NCI-H510A (cell line): ENCODE results near the gene STKLD1.
A peak's percentile ranks its signal among the peaks of the same experiment; 100 is the strongest.

Experiments used
- DNase-seq: peaks from one replicate; lab custom pipeline; 2025; lab: John Stamatoyannopoulos, UW

STKLD1 gene

DNA sequence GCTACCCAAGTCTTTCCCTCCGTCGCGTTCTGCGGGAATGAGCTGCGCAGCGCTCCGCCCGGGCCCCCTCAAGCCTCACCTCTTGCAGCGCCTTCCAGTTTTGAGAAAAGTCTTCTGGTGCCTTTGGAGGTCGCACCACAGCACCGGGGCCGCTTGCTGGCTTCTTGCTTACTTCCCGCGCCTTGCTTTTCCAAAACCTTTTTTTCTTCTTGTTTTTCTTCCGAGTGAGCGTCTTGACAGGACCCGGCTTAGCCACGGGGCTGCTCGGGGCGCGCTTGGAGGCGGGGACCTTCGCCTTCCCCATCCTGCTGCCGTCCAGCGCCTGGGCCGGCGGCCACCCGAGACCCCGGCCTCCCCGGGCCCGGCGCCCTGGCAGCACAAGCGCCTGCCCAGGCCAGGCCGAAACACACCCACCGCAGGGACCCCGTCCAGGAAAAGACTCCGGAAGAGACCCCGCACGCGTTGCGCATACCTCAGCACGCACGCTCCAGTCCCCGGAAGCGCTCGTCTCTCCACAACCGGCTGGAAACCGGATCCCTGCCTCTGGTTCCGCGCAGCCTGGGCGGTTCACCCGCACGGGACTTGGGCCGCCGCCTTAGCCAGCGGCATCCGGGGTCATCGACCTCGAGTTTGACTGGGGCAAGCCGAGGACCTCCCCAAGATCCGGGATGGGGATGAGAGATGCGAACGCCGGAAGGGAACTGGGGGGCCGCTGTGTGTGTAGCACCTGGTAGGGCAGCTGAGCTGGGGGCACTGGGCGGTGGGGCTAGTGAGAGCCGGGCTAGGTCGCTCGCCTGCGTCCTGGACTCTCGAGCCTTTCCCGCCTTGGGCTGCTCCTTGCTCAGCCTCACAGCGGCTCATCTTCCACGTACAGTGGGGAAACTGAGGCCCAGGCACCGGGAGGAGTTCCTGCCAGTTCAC, 41.6 kb downstream of the STKLD1 start, which contains the start of gene REXO4:
TSS of gene REXO4 (minus strand) at position 470 of the 921 bp plus-strand sequence. CDS start at position 304, 166 bp downstream.
- peak; percentile 85 for DNase-seq

DNA sequence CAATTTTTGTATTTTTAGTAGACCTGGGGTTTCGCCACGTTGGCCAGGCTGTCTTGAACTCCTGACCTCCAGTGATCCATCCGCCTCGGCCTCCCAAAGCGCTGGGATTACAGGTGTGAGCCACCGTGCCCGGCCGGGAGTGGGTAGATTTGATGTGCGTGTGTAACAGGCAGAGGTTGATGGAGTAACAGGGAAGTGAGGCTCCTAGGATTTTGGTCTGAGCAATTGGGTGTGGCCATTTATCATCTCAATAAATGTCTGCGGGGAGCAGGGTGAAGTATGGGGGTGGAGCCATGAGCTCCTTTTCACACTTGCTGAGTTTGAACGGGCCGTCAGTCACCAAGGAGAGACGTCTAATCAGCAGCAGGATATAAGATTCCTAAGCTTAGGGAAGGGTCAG, 42.8 kb downstream of the STKLD1 start:
- no peak for DNase-seq

DNA sequence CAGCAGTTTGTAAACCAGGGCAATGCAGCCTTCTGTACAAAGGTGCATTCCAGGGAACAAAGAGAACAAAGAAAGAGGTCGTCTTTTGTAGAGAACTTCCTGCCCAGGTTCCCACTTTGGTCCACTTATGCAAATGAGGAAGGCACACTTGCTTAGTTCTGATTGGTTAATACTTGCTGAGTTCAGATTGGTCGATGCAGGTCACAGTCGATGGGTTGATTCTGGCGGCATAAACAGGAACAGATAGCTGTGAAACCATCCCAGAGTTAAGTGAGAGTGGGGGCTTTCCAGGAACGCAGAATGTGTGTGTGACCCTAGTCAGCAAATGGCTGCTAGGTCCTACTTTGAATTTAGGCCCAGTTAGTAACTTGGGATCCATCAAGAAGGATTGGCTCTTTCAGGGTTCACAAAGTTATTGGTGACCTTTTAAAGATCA, 44.2 kb downstream of the STKLD1 start:
- no peak for DNase-seq

DNA sequence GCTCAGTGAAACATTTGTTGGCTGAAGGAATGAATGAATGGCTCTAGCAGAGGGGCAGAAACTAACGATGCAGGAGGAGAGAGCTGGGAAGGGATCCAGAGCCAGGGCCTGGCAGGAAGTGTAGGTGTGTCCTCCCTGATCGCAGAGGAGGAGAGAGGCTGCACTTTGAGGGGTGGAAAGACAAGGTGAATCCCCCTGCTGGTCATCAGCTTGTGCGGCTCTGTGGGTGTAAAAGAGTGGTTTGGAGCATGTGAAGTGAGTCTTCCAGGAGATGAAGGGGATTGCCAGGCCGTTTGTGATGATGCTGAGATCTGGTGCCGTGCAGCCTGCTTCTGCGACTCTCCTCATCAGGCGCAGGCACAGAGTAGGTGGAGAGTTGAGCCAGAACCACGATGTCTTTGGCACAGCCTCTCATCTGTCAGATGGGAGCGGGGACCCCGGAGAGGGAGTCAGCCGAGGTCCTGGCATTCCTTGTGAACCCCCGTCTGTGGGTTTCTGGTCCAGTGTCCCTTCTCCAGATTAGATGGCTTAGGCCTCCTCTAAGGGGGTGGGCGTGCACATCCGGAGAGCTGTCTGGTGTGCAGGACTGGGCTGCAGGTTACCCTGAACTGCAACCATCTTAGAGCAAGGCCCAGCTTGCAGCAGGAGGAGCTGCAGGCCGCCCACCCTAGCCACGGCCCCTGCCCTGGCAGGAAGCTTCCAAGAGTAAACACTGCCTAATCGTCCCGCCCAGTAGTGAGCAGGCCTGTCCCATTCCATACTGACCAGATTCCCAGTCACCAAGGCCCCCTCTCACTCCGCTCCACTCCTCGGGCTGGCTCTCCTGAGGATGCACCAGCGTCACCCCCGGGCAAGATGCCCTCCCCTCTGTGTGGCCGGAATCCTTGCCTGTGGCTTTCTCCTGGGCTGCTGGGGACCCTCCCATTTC, 45.7 kb downstream of the STKLD1 start, which contains the start of gene ADAMTS13:
TSS of gene ADAMTS13 (plus strand) at position 753 of the 928 bp plus-strand sequence. CDS start at position 830, 77 bp downstream.
- DNase-seq, result no peak

DNA sequence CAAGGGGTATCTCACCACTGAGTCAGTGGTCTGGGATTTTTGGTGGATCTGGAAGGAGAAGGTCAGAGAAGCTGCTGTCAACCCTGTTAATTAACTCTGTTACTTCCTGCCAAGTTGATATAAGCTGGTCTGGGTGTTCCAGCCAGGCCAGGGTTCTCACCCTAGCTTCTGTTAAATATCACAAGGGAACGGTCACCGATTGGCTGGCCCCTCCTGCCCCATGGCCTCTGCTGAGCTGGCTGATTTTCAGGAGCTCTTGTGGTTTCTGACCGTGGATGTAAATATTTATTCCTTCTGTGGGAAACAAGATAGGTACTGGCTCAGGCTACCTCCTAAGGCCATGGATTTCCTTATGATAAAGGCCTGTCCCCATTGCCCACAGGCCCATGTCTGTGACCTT, 47.0 kb downstream of the STKLD1 start:
- no peak for DNase-seq

DNA sequence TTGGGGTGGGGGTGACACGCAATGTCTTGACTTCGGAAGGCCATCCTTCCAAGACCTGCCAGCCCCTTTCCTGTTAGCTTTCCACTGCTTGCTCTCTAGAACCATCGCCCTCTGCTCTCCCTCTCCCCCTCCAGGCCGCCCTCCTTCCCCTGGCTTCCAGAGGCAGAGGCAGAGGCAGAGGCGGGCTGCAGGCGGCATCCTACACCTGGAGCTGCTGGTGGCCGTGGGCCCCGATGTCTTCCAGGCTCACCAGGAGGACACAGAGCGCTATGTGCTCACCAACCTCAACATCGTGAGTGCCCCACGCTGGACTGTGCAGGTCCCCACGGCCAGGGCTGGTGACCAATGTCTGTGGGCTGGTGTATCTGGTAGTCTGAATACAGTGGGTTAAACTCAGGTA, 48.0 kb downstream of the STKLD1 start:
- DNase-seq, result no peak

DNA sequence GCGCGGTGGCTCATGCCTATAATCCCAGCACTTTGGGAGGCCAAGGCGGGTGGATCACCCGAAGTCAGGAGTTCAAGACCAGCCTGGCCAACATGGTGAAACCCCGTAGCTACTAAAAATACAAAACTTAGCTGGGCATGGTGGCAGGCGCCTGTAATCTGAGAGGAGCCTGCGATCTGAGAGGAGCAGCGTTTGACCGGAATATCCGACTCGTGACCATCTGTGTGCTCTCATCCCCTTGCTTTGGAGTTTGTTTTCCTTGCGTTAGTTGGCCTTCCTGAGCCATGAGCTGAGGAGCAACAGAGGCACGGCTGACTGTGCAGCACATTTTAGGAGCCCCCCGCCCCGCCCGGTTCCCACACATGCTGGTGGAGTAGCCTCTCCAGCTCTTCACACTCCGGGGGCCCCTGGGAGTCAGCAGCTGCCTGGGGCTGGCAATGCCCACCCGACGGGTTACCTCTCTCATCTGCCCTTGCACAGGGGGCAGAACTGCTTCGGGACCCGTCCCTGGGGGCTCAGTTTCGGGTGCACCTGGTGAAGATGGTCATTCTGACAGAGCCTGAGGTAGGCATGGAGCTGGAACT, 49.0 kb downstream of the STKLD1 start:
- no peak for DNase-seq

DNA sequence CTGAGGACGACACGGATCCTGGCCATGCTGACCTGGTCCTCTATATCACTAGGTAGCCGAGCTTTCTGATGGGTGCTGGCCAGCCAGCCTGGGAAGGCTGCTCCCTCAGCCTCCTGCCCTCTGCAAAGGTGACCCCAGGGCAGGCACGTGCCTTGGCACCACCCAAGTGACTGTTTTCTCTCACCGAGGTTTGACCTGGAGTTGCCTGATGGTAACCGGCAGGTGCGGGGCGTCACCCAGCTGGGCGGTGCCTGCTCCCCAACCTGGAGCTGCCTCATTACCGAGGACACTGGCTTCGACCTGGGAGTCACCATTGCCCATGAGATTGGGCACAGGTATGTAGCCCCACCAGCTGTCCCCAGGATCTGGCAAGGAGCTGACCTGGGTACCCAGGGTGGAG, 49.8 kb downstream of the STKLD1 start:
- DNase-seq, result no peak

DNA sequence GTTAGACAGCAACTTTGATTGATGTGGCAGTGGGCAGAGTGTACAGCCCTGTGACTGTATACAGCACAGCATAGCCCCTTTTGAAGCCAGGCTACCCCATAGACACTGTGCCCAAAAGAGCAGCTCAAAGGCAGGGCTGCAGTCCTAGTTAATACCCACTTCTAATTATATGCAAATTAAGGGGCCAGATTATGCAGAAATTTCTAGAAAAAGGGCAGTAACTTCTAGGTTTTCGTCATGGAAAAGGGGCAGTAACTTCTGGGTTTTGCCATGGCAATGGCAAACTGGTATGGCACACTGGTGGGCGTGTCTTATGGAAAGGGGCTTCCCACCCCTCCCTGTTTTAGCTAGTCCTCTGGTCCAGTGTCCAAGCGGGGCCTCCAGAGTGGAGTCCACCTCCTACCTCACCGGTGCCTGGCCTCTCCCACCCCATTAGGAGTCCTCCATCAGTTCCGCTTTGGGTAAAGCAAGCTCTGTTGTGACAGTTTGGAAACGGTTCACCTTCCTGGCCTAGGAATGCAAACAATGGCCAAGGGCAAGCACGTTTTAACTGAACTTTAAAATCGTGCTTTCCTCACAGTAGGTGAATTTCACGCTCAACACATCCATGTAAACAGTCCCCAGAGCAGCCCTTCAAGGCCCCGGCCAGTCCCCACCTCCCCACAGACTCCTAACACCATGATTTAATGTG, 51.6 kb downstream of the STKLD1 start:
- no peak for DNase-seq

DNA sequence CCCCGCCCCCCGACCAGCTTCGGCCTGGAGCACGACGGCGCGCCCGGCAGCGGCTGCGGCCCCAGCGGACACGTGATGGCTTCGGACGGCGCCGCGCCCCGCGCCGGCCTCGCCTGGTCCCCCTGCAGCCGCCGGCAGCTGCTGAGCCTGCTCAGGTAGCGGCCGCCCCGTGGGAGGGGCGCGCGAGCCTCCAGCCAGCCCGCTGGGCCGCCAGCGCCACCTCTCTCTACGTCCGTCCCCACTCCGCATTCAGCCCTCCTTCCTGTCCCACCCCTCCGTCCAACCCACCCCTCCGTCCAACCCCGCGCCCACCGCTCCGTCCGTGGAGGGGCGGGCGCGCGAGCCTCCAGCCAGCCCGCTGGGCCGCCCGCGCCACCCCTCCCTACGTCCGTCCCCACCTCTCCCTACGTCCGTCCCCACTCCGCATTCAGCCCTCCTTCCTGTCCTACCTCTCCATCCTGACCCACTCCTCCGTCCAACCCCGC, 52.5 kb downstream of the STKLD1 start:
- peak; percentile 56 for DNase-seq

DNA sequence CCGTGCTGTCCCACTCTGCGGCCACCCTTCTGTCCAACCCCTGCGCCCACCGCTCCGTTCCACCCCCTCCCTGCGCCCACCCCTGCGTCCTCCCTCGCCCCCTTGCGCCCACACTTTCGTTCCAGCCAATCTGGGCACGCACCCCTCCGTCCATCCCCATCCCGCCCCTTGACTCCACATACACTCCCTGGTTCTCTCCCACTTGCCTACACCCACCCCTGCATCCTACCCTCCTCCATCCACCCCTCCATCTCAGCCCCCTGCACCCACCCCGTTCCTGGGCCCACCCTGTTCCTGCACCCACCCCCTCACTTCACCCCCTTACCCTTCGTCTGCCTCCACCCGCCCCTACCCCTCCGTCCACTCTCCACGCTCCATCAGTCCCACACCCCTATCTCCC, 53.0 kb downstream of the STKLD1 start:
- DNase-seq, result no peak

DNA sequence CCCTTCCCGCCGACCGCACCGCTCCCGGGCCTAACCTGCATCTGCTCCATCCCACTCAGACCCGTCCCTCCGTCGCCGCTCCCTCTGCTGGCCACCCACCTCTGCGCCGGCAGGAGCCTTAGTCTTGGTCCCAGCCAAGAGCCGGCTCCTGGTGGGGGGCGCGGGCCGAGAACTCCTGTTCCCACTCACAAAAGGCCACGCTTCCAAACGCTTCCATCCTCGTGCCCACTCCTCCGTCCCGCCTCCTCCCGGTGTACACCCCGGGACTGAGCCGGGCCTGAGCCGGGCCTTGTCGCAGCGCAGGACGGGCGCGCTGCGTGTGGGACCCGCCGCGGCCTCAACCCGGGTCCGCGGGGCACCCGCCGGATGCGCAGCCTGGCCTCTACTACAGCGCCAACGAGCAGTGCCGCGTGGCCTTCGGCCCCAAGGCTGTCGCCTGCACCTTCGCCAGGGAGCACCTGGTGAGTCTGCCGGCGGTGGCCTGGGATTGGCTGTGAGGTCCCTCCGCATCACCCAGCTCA, 53.5 kb downstream of the STKLD1 start:
- DNase-seq, result no peak

DNA sequence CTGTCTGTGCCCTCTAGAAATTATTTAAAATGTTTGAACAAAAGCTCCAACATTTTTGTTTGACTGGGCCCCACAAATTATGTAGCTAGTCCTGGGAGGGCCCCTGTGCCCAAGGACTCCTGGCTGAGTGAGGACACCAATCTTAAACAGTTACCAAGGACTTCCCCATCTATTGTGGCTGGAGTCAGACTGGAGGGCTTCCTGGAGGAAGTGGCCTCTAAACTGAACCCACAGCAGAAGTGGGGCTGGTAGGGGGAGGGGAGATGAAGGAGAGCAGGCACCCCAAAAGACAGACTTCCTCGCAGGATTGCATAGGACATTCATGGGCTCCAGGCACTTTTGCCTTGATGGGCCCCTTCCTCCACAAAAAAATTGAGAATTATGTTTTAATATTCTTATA, 54.1 kb downstream of the STKLD1 start:
- no peak for DNase-seq

DNA sequence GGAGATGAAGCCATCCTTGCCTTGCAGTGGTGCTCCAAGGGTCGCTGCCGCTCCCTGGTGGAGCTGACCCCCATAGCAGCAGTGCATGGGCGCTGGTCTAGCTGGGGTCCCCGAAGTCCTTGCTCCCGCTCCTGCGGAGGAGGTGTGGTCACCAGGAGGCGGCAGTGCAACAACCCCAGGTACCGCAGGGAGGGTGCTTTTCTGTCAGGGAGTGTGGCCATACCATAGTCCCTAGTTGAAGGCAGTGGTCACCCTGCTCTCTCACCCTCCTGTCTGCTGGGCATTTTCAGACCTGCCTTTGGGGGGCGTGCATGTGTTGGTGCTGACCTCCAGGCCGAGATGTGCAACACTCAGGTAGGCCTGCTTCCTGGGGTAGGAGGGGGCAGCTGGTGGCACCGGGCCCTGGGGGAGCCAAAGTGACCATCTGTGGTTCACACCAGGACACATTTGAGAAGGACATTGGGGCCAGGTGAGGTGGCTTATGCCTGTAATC, 57.2 kb downstream of the STKLD1 start:
- DNase-seq, result no peak

DNA sequence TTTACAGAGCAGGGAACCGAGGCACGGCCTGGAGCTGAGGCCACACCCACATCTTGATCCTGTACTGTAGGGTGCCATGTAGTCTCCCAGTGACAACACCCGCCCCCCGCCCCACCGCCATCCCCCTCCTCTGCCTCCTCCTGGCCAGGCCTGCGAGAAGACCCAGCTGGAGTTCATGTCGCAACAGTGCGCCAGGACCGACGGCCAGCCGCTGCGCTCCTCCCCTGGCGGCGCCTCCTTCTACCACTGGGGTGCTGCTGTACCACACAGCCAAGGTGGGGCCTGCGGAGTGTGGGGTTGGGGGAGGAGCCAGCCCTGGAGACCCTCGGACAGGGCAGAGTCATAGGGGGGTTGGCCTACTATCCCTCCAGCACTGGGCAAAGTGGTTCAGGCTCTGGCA, 60.5 kb downstream of the STKLD1 start:
- no peak for DNase-seq

DNA sequence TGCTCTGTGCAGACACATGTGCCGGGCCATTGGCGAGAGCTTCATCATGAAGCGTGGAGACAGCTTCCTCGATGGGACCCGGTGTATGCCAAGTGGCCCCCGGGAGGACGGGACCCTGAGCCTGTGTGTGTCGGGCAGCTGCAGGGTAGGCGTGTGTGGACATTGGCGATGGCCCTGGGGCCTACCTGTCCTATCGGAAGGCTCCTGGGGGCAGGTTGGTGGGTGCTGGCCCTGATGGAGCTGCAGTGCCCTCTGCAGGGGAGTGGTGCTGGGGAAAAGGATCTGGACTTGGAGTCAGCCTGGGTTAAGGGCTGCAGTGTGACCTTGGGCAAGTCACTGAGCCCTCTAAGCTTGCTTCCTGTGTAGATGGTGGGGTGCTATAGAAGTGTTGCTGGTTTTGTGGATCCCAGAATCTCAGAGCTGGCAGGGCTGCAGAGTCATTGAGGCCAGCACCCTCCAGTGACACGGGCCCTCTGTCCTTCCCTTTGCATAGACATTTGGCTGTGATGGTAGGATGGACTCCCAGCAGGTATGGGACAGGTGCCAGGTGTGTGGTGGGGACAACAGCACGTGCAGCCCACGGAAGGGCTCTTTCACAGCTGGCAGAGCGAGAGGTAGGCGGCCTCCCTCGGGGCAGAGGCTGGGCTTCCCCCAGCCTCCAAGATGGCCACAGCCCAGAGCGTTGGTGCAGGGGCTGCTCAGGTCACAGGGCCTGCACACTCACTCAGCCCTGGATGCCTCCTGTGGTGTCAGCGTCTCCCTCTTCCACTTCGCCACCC, 61.8 kb downstream of the STKLD1 start:
- no peak for DNase-seq

DNA sequence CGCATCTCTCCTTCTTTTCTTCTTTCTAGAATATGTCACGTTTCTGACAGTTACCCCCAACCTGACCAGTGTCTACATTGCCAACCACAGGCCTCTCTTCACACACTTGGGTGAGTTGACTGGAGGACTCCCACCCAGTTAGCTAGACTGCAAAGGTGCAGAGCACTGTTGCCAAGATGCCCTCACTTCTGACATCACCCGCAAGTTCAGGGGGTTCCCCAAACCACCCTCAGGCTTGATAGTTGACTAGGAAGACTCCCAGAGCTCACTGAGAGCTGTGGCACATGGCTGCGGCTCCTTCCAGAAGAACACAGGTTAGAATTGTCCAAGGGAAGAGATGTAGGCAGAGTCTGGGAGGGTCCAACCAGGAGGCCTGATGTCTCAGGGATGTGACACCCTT, 63.2 kb downstream of the STKLD1 start:
- no peak for DNase-seq

DNA sequence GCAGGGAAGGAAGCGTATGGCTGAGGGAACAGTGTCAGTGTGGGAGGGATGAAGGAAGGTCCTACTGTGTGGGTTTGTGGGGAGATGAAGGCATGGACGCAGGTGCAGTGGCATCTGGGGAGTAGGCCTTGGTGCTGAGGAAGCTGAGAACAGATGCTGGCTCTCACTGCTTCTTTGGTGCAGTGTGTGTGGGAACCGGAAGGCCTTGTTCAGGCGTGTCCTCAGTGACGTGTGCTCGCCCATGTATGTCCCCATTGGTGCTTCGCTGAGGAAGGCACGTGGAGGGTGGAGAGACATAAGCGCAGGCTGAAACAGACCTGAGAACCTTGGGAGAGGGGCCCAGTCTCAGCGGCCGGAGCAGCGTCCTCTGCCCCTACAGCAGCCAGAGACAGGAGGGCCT, 64.7 kb downstream of the STKLD1 start:
- DNase-seq, result no peak

DNA sequence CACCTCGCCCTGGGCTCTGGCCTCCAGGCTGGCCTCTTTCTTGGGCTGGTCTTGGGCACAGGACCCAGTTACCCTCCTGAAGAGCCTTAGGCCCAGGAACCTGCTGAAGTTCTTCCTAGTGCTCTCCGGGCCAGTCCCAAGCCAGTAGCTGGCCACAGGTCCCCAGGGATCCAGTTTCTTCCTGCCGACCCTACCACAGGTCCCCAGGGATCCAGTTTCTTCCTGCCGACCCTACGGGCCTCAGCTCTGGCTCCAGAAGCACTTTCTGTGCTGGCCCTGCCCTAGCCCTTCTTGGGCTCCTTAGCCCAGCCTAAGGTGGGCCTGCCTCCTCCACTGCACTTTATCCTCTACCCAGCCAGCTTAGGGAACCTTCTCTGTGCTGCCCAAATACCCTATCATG, 65.4 kb downstream of the STKLD1 start:
- DNase-seq, result no peak

DNA sequence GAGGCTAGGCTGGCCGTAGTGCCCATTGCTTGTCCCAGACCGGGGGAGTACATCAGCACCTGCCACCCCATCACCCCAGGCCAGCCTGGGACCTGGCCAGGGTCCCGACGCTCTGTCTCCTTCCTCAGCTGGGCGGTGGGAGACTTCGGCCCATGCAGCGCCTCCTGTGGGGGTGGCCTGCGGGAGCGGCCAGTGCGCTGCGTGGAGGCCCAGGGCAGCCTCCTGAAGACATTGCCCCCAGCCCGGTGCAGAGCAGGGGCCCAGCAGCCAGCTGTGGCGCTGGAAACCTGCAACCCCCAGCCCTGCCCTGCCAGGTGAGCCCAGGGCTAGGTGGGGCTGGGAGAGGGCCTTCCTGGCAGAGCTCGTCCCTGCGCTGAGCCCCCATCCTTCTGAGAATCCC, 67.1 kb downstream of the STKLD1 start:
- DNase-seq, result no peak
